NT2/D1 (cell line): Measurements from ENCODE around the gene SPPL3.

ENCODE experiments used
- DNase-seq: peaks from one replicate; pipeline ENCODE4 v3.0.0-alpha.2; 2011; ENCODE audit warnings: low read depth, low spot score
- H3K27me3 ChIP-seq: 2 replicates; pipeline ENCODE4 v1.6.0; 2011; ENCODE audit warnings: mild to moderate bottlenecking; ENCODE audit not compliant: insufficient read length, insufficient read depth
- H3K36me3 ChIP-seq: 2 replicates; pipeline ENCODE4 v1.6.1; 2011; ENCODE audit warnings: mild to moderate bottlenecking, low read length, mixed read lengths; ENCODE audit not compliant: insufficient read depth, insufficient read length
- H3K4me1 ChIP-seq: 2 replicates; pipeline ENCODE4 v1.5.1; 2011; ENCODE audit not compliant: insufficient read depth, insufficient read length
- H3K4me3 ChIP-seq: 2 replicates; pipeline ENCODE4 v1.5.1; 2011; ENCODE audit warnings: low read depth; ENCODE audit not compliant: insufficient read length
- H3K9ac ChIP-seq: 2 replicates; pipeline ENCODE4 v1.6.0; 2011; ENCODE audit warnings: low read depth; ENCODE audit not compliant: insufficient read length
- H3K9me3 ChIP-seq: 2 replicates; pipeline ENCODE4 v1.5.1; 2011; ENCODE audit warnings: mild to moderate bottlenecking, low read length; ENCODE audit not compliant: insufficient read depth
- SUZ12 ChIP-seq: IDR thresholded peaks from 2 replicates; pipeline ENCODE4 v1.6.1; 2011; ENCODE audit not compliant: insufficient read length, insufficient read depth; ENCODE audit errors: extremely low read depth
- YY1 ChIP-seq: IDR thresholded peaks from 2 replicates; pipeline ENCODE4 v1.6.1; 2011; ENCODE audit not compliant: insufficient read length, insufficient read depth
- ZNF274 ChIP-seq: IDR thresholded peaks from 2 replicates; pipeline ENCODE4 v1.6.1; 2011; ENCODE audit warnings: mild to moderate bottlenecking, low read depth, low read length

Gene SPPL3

DNA sequence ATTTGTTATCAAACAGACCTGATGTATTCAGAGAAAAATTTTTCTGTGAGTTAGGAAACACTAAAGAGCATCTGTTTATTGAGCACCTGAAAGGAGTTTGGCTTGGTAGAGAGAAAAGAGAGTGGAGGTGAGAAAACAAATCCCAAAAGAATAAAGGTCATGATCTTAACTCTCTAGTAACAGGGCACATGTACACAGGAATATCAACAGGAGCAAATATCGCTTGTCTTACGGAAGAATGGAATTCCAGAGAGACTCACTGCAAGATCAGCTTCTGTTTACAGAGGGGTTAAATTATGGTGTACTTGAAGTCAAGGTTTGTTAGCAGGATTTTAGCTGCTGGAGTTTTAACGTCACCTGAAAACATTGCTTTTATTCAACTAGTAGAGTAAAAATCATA lies 78.8 kb downstream of the SPPL3 start:
- DNase-seq = no peak
- Histone ChIP-seq H3K9me3 (no peaks in the 10 kb centered on the region), H3K36me3 (no peaks in the 10 kb centered on the region), H3K4me1 (peaks cover 3% of the 10 kb centered on the region), H3K9ac (no peak overlapping the region), H3K27me3 (no peaks in the 10 kb centered on the region), H3K4me3 (no peak overlapping the region)
- no peak for TF ChIP-seq ZNF274
- no peak for TF ChIP-seq SUZ12
- TF ChIP-seq YY1 = no peak

DNA sequence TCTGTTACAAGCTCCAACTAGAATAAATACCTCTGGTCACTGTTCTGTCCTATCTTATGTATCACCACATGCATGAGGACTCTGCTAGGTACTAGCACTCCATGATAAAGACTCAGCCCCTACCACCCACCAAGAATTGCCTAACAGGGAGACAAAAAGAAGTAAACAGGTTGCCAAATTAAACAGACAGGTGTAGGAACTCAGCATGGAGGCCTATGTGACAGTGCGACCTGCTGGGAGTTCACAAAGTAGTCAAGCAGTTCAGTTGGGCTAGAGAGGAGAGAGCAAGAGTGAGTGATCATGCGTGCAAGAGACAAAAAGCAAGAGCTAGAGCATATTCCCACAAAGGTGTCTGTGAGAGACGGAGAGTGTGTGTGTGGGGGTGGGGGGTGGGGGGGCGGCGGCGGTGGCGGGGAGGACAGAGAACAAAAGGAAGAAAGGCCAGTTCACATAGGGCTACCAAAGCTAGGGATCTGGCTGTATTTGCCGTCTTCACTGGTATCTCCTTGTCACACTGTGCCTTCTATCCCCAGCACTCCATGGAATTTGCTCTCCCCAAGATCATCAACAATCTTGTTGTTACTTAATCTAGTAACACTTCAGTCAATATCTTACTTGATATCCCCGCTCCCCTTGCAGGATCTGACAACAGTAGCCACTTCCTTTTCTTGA lies 81.2 kb downstream of the SPPL3 start:
- DNase-seq = no peak
- TF ChIP-seq YY1 (no peak), SUZ12 (no peak), ZNF274 (no peak)
- H3K36me3 ChIP-seq = no peaks in the 10 kb centered on the region
- no peaks in the 10 kb centered on the region for H3K27me3 ChIP-seq
- H3K9me3 ChIP-seq = no peaks in the 10 kb centered on the region
- H3K4me3 ChIP-seq = no peak overlapping the region
- H3K4me1 ChIP-seq = peaks cover 3% of the 10 kb centered on the region
- H3K9ac ChIP-seq = no peak overlapping the region

DNA sequence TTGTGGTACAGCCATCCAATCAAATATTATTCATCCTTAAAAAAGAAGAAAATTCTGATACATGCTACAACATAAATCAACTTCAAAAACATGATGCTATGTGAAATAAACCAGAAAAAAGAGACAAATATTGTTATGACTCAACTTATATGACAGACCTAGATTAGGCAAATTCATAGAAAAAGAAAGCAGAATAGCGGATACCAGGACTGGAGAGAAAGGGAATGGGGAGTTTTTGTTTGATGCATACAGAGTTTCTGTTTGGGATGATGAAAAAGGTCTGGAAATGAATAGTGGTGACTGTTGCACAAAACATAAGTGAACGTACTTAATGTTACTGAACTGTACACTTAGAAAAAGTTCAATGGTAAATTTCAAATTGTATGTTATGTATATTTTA lies 82.3 kb downstream of the SPPL3 start:
- no peak for DNase-seq
- Histone ChIP-seq H3K27me3 (no peaks in the 10 kb centered on the region), H3K9ac (no peak overlapping the region), H3K4me3 (no peak overlapping the region), H3K9me3 (no peaks in the 10 kb centered on the region), H3K36me3 (no peaks in the 10 kb centered on the region), H3K4me1 (peaks cover 3% of the 10 kb centered on the region)
- no peak for TF ChIP-seq ZNF274
- no peak for TF ChIP-seq YY1
- TF ChIP-seq SUZ12 = no peak

DNA sequence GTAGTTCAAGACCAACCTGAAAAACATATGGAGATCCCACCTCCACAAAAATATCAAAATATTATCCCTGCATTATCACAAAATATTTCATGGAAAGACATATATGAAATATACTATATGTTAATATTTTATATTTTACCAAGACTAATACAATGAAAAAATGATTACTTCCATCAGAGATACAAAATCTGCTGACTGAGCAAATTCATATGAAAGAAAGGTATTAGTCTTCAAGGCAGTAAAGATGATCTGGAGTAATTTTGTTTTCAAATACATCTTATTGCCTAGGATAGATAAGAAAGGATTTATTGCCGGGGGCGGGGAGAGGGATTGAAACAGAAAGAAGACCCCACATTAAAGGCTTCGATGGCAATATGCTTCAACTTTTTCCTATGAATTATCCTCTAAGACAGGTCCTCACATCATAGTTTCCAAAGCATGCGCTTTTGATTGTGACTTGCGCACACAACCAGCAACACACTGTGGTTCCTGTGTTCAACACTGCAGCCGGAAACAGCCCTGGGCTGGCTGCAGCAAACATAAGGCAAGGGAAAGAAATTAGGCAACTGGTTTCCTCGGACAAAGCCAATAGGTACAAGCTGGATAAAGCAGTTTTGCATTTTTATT lies 83.2 kb downstream of the SPPL3 start:
- H3K27me3 ChIP-seq = no peaks in the 10 kb centered on the region
- no peak for DNase-seq
- no peaks in the 10 kb centered on the region for H3K36me3 ChIP-seq
- no peaks in the 10 kb centered on the region for H3K9me3 ChIP-seq
- H3K4me3 ChIP-seq = no peak overlapping the region
- TF ChIP-seq ZNF274 (no peak), YY1 (no peak), SUZ12 (no peak)
- peaks cover 3% of the 10 kb centered on the region for H3K4me1 ChIP-seq
- no peak overlapping the region for H3K9ac ChIP-seq

DNA sequence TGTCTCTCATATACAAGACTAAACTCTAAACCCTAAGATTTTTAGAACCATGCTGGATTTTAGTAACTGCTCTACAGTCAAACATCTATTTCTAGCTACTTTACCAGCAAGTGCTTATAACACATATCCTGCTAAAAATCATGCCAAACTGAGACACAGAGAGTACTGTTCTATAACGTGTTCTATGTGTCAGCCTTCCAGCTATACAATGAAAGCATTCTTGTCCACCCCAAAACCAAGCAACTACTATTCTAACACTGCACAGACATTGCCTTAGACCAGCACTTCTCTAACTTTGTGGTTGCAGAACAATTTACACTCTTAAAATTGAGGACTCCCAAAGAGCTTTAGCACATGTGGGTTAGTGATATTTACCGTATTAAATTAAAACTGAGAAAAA lies 85.7 kb downstream of the SPPL3 start:
- no peaks in the 10 kb centered on the region for H3K9me3 ChIP-seq

DNA sequence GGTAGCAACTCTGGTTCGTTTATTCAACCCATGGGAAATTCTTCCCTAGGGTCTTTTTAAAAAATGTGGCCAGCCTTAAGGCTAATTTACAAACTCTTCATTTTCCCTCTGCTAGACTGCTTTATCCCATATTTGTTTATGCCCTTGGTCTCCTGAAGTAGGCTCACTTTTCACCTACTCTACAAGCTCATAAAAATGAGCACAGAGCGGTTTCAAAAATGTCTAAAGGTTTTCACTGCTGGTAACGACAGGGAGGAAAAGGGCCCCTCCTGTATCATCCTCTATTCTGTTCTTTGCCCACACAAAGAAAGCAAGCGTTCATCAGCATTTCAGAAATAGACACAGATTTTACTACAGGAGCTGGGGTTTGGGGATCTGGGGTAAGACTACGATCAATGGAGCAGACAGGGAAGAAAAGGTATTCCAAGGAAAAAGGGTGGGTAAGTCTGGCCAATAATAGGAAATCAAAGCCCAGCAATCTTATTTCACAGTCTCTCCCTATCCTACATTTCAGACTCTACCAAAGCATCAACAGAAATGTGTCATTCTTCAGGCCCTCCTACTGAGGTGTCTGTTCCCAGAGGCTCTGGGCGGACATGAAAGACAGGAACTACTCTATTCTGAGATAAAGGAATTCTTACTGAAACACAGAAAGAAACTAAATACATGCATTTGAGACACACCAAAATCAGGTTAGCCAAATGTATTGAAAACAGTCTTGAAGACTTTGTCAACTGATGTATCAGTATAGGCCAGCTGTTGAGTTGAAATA lies 86.4 kb downstream of the SPPL3 start:
- no peaks in the 10 kb centered on the region for H3K9me3 ChIP-seq
- TF ChIP-seq ZNF274 (no peak), YY1 (no peak), SUZ12 (no peak)
- no peak overlapping the region for H3K4me3 ChIP-seq
- no peaks in the 10 kb centered on the region for H3K36me3 ChIP-seq
- H3K27me3 ChIP-seq = no peaks in the 10 kb centered on the region
- no peak overlapping the region for H3K9ac ChIP-seq
- H3K4me1 ChIP-seq = no peaks in the 10 kb centered on the region
- DNase-seq = no peak

More for the DNA sequence above, 85.7 kb downstream of the SPPL3 start:
- TF ChIP-seq ZNF274 (no peak), SUZ12 (no peak), YY1 (no peak)
- no peaks in the 10 kb centered on the region for H3K36me3 ChIP-seq
- H3K9ac ChIP-seq = no peak overlapping the region
- no peak for DNase-seq
- no peak overlapping the region for H3K4me3 ChIP-seq
- H3K27me3 ChIP-seq = no peaks in the 10 kb centered on the region
- H3K4me1 ChIP-seq = peaks cover 2% of the 10 kb centered on the region

DNA sequence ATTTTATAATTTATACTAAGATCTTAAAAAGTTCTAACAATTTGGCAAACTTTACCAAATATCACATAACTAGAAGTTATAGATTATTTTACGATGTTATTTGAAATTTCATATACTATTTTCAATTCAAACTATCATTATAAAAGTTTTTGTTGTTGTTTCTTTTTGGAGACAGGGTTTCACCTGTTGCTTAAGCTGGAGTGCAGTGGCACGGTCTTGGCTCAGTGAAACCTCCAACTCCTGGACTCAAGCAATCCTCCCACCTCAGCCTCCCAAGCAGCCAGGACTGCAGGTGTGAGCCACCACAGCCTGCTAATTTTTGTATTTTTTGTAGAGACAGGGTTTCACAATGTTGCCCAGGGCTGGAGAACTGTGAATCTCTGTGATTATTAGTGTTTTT lies 87.8 kb downstream of the SPPL3 start:
- H3K4me1 ChIP-seq = no peaks in the 10 kb centered on the region
- TF ChIP-seq ZNF274 (no peak), YY1 (no peak), SUZ12 (no peak)
- H3K36me3 ChIP-seq = no peaks in the 10 kb centered on the region
- no peak overlapping the region for H3K9ac ChIP-seq
- no peaks in the 10 kb centered on the region for H3K27me3 ChIP-seq
- H3K9me3 ChIP-seq = no peaks in the 10 kb centered on the region
- no peak for DNase-seq
- no peak overlapping the region for H3K4me3 ChIP-seq
